HepG2 (cell line): ENCODE data around the gene KLF7. TPM values are rescaled to one million over a fixed set of nuclear protein-coding genes. Genes with fewer than 3 reads are reported as not detected.

Experiments
- AKAP8 ChIP-seq: sonication (generic); formaldehyde crosslinking; IDR thresholded peaks from 2 replicates; pipeline ENCODE4 v1.5.1; 2020; ENCODE audit warnings: mild to moderate bottlenecking, missing genetic modification reagents
- FOSL2 ChIP-seq: sonication (generic); formaldehyde crosslinking; IDR thresholded peaks from 2 replicates; pipeline ENCODE4 v1.4.0; 2020; ENCODE audit warnings: missing genetic modification reagents
- KLF12 ChIP-seq: sonication (generic); formaldehyde crosslinking; IDR thresholded peaks from 2 replicates; pipeline ENCODE4 v1.4.0; 2020; ENCODE audit warnings: missing genetic modification reagents, borderline replicate concordance
- NCOR1 ChIP-seq: fragments of 200-600 bp; sonication (generic); IDR thresholded peaks from 2 replicates; pipeline ENCODE4 v1.7.0; 2017; ENCODE audit warnings: antibody characterized with exemption, low read length, borderline replicate concordance
- NR1H2 ChIP-seq: sonication (generic); formaldehyde crosslinking; IDR thresholded peaks from 2 replicates; pipeline ENCODE4 v1.8.1; 2022; ENCODE audit warnings: low read depth, missing genetic modification reagents, borderline replicate concordance
- REPIN1 ChIP-seq: sonication (generic); formaldehyde crosslinking; IDR thresholded peaks from 2 replicates; pipeline ENCODE4 v1.8.0; 2022; ENCODE audit warnings: missing genetic modification reagents, low read depth, mild to moderate bottlenecking, borderline replicate concordance
- TMF1 ChIP-seq: sonication (generic); formaldehyde crosslinking; IDR thresholded peaks from 2 replicates; pipeline ENCODE4 v1.8.1; 2022; ENCODE audit warnings: low read depth, missing genetic modification reagents
- ZNF138 ChIP-seq: sonication (generic); formaldehyde crosslinking; IDR thresholded peaks from 2 replicates; pipeline ENCODE4 v1.5.0; 2020; ENCODE audit warnings: mild to moderate bottlenecking, low read depth, missing genetic modification reagents
- ZNF180 ChIP-seq: sonication (generic); formaldehyde crosslinking; IDR thresholded peaks from 2 replicates; pipeline ENCODE4 v1.4.0; 2020; ENCODE audit warnings: low read depth, missing genetic modification reagents, borderline replicate concordance
- ZNF547 ChIP-seq: sonication (generic); formaldehyde crosslinking; IDR thresholded peaks from 2 replicates; pipeline ENCODE4 v1.5.1; 2020; ENCODE audit warnings: mild to moderate bottlenecking, missing genetic modification reagents
- ZNF598 ChIP-seq: sonication (generic); formaldehyde crosslinking; IDR thresholded peaks from 2 replicates; pipeline ENCODE4 v1.5.1; 2020; ENCODE audit warnings: mild to moderate bottlenecking, missing genetic modification reagents, borderline replicate concordance
- ZNF724P ChIP-seq: sonication (generic); formaldehyde crosslinking; IDR thresholded peaks from 2 replicates; pipeline ENCODE4 v1.8.0; 2022; ENCODE audit warnings: missing genetic modification reagents, borderline replicate concordance
- polyA plus RNA-seq, 8 experiments: library from polyadenylated mRNA; depleted of rRNA in 3 of 8; stranded (reverse) in 7 of 8; unstranded in 1 of 8; fragments of >200 nt; fragmentation: Illumina TruSeq in 4 of 8; extraction: Trizol in 4 of 8; gene quantifications; 2 replicates each; pipeline versions ENCODE4 v1.2.1 to v1.2.3, GENCODE V29; 2011 to 2016; ENCODE audit warnings: low read depth in 4 of 8, missing spikeins in 1 of 8, mixed read lengths in 1 of 8; ENCODE audit not compliant: insufficient read depth in 1 of 8
- total RNA-seq, 5 experiments: library from RNA; depleted of rRNA; stranded (reverse); fragments of >200 nt; fragmentation: Illumina TruSeq; extraction: Trizol; gene quantifications; 2 replicates each; pipeline ENCODE4 v1.2.3, GENCODE V29; 2016; ENCODE audit warnings: low read depth in 1 of 5
- TF ChIP-seq, protein P1 (sequence below): sonication (generic); formaldehyde crosslinking; IDR thresholded peaks from 2 replicates; pipeline ENCODE4 v1.4.0; 2020; ENCODE audit warnings: mild to moderate bottlenecking, missing genetic modification reagents
- TF ChIP-seq, protein P2 (sequence below), 2 experiments: IDR thresholded peaks; 2 replicates each; pipeline ENCODE4 v1.6.1; 2011 to 2012; ENCODE audit warnings: low read length in 2 of 2, borderline replicate concordance in 1 of 2, low read depth in 1 of 2, mild to moderate bottlenecking in 1 of 2, moderate library complexity in 1 of 2
- TF ChIP-seq, protein P3 (sequence below): sonication (generic); formaldehyde crosslinking; IDR thresholded peaks from 2 replicates; pipeline ENCODE4 v1.8.1; 2023; ENCODE audit warnings: mild to moderate bottlenecking, missing genetic modification reagents
- TF ChIP-seq, protein P4 (sequence below): IDR thresholded peaks from 2 replicates; pipeline ENCODE4 v1.6.1; 2016; ENCODE audit warnings: mild to moderate bottlenecking

The KLF7 gene
- total and polyA plus RNA-seq, 2 of the 13 experiments (the other 11 are each of a cell fraction or from before 2014, with no cell fraction given), result 2.6 to 5.4 TPM

DNA sequence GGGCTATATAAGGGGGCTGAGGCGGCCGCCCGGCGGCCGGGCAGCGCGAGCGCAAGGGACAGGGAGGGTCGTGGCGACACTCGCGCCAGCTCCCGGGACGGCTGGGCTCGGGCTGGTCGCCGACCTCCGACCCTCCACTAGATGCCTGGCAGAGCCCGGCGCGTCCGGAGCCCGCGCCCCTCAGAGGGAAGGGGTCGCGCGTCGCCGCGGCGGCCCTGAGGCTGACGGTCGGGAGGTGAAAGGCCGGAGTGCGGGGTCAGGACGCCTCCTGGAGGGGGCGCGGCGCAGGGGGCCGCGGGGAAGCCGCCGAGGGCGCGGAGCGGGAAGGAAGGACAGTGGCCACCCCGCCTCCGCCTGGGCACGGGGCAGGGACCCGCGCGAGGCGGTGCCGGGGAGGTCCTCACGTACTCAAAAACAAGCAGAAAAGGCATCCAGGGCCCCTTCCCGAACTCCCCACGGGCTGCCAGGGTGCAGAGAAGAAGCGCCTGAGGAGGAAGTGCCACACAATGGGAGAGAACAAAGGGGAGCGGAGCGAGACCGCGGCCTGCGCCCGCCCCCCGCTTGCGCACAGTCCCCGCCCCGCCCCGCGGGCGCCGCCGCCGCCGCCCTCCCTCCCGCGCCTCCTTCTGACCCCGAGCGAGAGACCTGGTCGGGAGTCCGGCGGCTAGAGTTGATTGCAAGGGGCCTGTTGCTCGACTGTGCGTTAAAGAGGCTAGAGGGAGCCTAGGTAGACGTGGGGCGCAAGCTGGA lies 776 bp upstream of the KLF7 start (continued):
- TF ChIP-seq NCOR1 (peak; percentile 30; the same call in 1 of the 2 replicates), ZNF138 (CRISPR knock-in tag) (no peak), FOSL2 (CRISPR knock-in tag) (no peak), AKAP8 (CRISPR knock-in tag) (no peak), ZNF598 (no peak), ZNF547 (CRISPR knock-in tag) (no peak), REPIN1 (CRISPR knock-in tag) (peak; percentile 59; the same call in 1 of the 2 replicates), ZNF724P (0 out of 2 replicates have a peak, but pooled peaks have one; percentile 34), TMF1 (CRISPR knock-in tag) (peak; percentile 7; the same call in 1 of the 2 replicates), NR1H2 (peak; percentile 68; the same call in 1 of the 2 replicates), ZNF180 (CRISPR knock-in tag) (no peak), KLF12 (CRISPR knock-in tag) (peak; percentile 43; the same call in 1 of the 2 replicates)
- TF ChIP-seq, protein P1, sequence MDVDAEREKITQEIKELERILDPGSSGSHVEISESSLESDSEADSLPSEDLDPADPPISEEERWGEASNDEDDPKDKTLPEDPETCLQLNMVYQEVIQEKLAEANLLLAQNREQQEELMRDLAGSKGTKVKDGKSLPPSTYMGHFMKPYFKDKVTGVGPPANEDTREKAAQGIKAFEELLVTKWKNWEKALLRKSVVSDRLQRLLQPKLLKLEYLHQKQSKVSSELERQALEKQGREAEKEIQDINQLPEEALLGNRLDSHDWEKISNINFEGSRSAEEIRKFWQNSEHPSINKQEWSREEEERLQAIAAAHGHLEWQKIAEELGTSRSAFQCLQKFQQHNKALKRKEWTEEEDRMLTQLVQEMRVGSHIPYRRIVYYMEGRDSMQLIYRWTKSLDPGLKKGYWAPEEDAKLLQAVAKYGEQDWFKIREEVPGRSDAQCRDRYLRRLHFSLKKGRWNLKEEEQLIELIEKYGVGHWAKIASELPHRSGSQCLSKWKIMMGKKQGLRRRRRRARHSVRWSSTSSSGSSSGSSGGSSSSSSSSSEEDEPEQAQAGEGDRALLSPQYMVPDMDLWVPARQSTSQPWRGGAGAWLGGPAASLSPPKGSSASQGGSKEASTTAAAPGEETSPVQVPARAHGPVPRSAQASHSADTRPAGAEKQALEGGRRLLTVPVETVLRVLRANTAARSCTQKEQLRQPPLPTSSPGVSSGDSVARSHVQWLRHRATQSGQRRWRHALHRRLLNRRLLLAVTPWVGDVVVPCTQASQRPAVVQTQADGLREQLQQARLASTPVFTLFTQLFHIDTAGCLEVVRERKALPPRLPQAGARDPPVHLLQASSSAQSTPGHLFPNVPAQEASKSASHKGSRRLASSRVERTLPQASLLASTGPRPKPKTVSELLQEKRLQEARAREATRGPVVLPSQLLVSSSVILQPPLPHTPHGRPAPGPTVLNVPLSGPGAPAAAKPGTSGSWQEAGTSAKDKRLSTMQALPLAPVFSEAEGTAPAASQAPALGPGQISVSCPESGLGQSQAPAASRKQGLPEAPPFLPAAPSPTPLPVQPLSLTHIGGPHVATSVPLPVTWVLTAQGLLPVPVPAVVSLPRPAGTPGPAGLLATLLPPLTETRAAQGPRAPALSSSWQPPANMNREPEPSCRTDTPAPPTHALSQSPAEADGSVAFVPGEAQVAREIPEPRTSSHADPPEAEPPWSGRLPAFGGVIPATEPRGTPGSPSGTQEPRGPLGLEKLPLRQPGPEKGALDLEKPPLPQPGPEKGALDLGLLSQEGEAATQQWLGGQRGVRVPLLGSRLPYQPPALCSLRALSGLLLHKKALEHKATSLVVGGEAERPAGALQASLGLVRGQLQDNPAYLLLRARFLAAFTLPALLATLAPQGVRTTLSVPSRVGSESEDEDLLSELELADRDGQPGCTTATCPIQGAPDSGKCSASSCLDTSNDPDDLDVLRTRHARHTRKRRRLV (CRISPR knock-in tag), result no peak
- TF ChIP-seq, protein P2, sequence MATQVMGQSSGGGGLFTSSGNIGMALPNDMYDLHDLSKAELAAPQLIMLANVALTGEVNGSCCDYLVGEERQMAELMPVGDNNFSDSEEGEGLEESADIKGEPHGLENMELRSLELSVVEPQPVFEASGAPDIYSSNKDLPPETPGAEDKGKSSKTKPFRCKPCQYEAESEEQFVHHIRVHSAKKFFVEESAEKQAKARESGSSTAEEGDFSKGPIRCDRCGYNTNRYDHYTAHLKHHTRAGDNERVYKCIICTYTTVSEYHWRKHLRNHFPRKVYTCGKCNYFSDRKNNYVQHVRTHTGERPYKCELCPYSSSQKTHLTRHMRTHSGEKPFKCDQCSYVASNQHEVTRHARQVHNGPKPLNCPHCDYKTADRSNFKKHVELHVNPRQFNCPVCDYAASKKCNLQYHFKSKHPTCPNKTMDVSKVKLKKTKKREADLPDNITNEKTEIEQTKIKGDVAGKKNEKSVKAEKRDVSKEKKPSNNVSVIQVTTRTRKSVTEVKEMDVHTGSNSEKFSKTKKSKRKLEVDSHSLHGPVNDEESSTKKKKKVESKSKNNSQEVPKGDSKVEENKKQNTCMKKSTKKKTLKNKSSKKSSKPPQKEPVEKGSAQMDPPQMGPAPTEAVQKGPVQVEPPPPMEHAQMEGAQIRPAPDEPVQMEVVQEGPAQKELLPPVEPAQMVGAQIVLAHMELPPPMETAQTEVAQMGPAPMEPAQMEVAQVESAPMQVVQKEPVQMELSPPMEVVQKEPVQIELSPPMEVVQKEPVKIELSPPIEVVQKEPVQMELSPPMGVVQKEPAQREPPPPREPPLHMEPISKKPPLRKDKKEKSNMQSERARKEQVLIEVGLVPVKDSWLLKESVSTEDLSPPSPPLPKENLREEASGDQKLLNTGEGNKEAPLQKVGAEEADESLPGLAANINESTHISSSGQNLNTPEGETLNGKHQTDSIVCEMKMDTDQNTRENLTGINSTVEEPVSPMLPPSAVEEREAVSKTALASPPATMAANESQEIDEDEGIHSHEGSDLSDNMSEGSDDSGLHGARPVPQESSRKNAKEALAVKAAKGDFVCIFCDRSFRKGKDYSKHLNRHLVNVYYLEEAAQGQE (IDR thresholded peaks at IDR 0.05; ENCODE audit: borderline replicate concordance in 1 of 2, low read depth in 1 of 2, low read length in 2 of 2), result peak in 1 of 2 experiments; percentile 27; a peak in 1 of 4 replicates
- TF ChIP-seq, protein P3, sequence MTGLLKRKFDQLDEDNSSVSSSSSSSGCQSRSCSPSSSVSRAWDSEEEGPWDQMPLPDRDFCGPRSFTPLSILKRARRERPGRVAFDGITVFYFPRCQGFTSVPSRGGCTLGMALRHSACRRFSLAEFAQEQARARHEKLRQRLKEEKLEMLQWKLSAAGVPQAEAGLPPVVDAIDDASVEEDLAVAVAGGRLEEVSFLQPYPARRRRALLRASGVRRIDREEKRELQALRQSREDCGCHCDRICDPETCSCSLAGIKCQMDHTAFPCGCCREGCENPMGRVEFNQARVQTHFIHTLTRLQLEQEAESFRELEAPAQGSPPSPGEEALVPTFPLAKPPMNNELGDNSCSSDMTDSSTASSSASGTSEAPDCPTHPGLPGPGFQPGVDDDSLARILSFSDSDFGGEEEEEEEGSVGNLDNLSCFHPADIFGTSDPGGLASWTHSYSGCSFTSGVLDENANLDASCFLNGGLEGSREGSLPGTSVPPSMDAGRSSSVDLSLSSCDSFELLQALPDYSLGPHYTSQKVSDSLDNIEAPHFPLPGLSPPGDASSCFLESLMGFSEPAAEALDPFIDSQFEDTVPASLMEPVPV (CRISPR knock-in tag), result peak; percentile 83; the same call in 1 of the 2 replicates
- TF ChIP-seq, protein P4, sequence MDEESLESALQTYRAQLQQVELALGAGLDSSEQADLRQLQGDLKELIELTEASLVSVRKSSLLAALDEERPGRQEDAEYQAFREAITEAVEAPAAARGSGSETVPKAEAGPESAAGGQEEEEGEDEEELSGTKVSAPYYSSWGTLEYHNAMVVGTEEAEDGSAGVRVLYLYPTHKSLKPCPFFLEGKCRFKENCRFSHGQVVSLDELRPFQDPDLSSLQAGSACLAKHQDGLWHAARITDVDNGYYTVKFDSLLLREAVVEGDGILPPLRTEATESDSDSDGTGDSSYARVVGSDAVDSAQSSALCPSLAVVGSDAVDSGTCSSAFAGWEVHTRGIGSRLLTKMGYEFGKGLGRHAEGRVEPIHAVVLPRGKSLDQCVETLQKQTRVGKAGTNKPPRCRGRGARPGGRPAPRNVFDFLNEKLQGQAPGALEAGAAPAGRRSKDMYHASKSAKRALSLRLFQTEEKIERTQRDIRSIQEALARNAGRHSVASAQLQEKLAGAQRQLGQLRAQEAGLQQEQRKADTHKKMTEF (CRISPR knock-in tag), result peak; percentile 57
